Neural progenitor cell (in vitro differentiated cells): ENCODE results near the gene URAD. TPM values are rescaled to one million over a fixed set of nuclear protein-coding genes. Genes with fewer than 3 reads are reported as not detected.

ENCODE experiments used
- DNase-seq: peaks from one replicate; pipeline ENCODE4 v3.0.0-alpha.2; 2016; ENCODE audit warnings: low spot score
- H2AFZ ChIP-seq: fragments of 200-600 bp; sonication (generic); replicated peaks from 2 replicates; pipeline ENCODE4 v1.6.1; 2016; ENCODE audit warnings: antibody characterized with exemption
- H3F3A ChIP-seq: fragments of 200-600 bp; sonication (generic); 2 replicates; pipeline ENCODE4 v1.6.1; 2016; ENCODE audit warnings: antibody characterized with exemption, low read depth
- H3K27ac ChIP-seq: fragments of 200-600 bp; sonication (generic); 2 replicates; pipeline ENCODE4 v1.5.1; 2016; ENCODE audit warnings: mild to moderate bottlenecking
- H3K27me3 ChIP-seq: fragments of 200-600 bp; sonication (generic); 2 replicates; pipeline ENCODE4 v1.6.1; 2016; ENCODE audit warnings: mild to moderate bottlenecking, moderate library complexity
- H3K36me3 ChIP-seq: fragments of 200-600 bp; sonication (generic); 2 replicates; pipeline ENCODE4 v1.5.1; 2016
- H3K4me1 ChIP-seq: fragments of 200-600 bp; sonication (generic); 2 replicates; pipeline ENCODE4 v1.6.1; 2016; ENCODE audit warnings: mixed run types
- H3K4me2 ChIP-seq: fragments of 200-600 bp; sonication (generic); 2 replicates; pipeline ENCODE4 v1.6.1; 2016
- H3K4me3 ChIP-seq: fragments of 200-600 bp; sonication (generic); 2 replicates; pipeline ENCODE4 v1.5.1; 2016
- H3K79me2 ChIP-seq: fragments of 200-600 bp; sonication (generic); 2 replicates; pipeline ENCODE4 v1.6.1; 2016; ENCODE audit warnings: low read depth
- H3K9ac ChIP-seq: fragments of 200-600 bp; sonication (generic); 2 replicates; pipeline ENCODE4 v1.6.1; 2016
- H3K9me3 ChIP-seq: fragments of 200-600 bp; sonication (generic); 2 replicates; pipeline ENCODE4 v1.5.1; 2016; ENCODE audit warnings: low read depth
- H4K20me1 ChIP-seq: fragments of 200-600 bp; sonication (generic); 2 replicates; pipeline ENCODE4 v1.6.1; 2016; ENCODE audit warnings: low read depth
- H3K27ac Mint-ChIP-seq: 3 replicates; pipeline ENCODE4 v1.8.0; 2021; ENCODE audit warnings: mixed read lengths
- H3K27me3 Mint-ChIP-seq: 2 replicates; pipeline ENCODE4 v1.8.0; 2022; ENCODE audit warnings: low read depth, mild to moderate bottlenecking, inconsistent platforms, moderate library complexity, mixed read lengths; ENCODE audit not compliant: insufficient read depth
- H3K36me3 Mint-ChIP-seq: 3 replicates; pipeline ENCODE4 v1.8.0; 2021; ENCODE audit warnings: mixed read lengths
- H3K4me1 Mint-ChIP-seq: 3 replicates; pipeline ENCODE4 v1.8.0; 2021; ENCODE audit warnings: mixed read lengths
- H3K4me3 Mint-ChIP-seq: 3 replicates; pipeline ENCODE4 v1.8.0; 2021; ENCODE audit warnings: mild to moderate bottlenecking, moderate library complexity, mixed read lengths
- H3K9me3 Mint-ChIP-seq: 3 replicates; pipeline ENCODE4 v1.8.0; 2020; ENCODE audit warnings: mixed read lengths
- CTCF ChIP-seq: fragments of 200-600 bp; sonication (generic); IDR thresholded peaks from 2 replicates; pipeline ENCODE4 v1.5.1; 2017; ENCODE audit warnings: antibody characterized with exemption, mild to moderate bottlenecking
- EZH2 ChIP-seq: fragments of 200-600 bp; sonication (generic); IDR thresholded peaks from 2 replicates; pipeline ENCODE4 v1.6.1; 2017; ENCODE audit warnings: antibody characterized with exemption, mild to moderate bottlenecking, moderate library complexity
- EZH2phosphoT487 ChIP-seq: fragments of 200-600 bp; sonication (generic); IDR thresholded peaks from 2 replicates; pipeline ENCODE4 v1.6.1; 2017; ENCODE audit warnings: antibody characterized with exemption
- small RNA-seq: library from RNA; depleted of rRNA; stranded (forward); fragments of <200 nt; gene quantifications from one replicate; pipeline ENCODE3, GENCODE V24; 2015
- total RNA-seq: library from RNA; depleted of rRNA; stranded (reverse); fragments of >200 nt; gene quantifications from 2 replicates; pipeline ENCODE4 v1.2.3, GENCODE V29; 2015; ENCODE audit warnings: low replicate concordance

URAD gene
- total RNA-seq, 1 donor from 2014 or later, result not detected

- no peak overlapping the region for H3K4me2 ChIP-seq
- H3K9ac ChIP-seq, result no peak overlapping the region
- H3K36me3 ChIP-seq, result no peaks in the 10 kb centered on the region
- peaks cover 73% of the 10 kb centered on the region for H4K20me1 ChIP-seq
- H3K9me3 Mint-ChIP-seq, result peaks cover 7% of the 10 kb centered on the region
- H3K4me1 Mint-ChIP-seq, result no peaks in the 10 kb centered on the region
- no peak overlapping the region for H3K27ac Mint-ChIP-seq
- H3K27me3 ChIP-seq, result peaks cover 100% of the 10 kb centered on the region
- H3F3A ChIP-seq, result peaks cover 5% of the 10 kb centered on the region
- H3K27ac ChIP-seq, result no peak overlapping the region
- H3K4me3 ChIP-seq, result no peak overlapping the region
- DNase-seq, result no peak
- no peaks in the 10 kb centered on the region for H3K36me3 Mint-ChIP-seq
- no peak overlapping the region for H2AFZ ChIP-seq
- no peaks in the 10 kb centered on the region for H3K79me2 ChIP-seq
- H3K9me3 ChIP-seq, result no peaks in the 10 kb centered on the region
- TF ChIP-seq CTCF, result no peak
- peak; percentile 60 for TF ChIP-seq EZH2phosphoT487
- TF ChIP-seq EZH2, result peak; percentile 82
- no peak overlapping the region for H3K4me3 Mint-ChIP-seq
- peaks cover 82% of the 10 kb centered on the region for H3K27me3 Mint-ChIP-seq
- no peaks in the 10 kb centered on the region for H3K4me1 ChIP-seq
Observed at GRCh38 chr13:27928805-27929753, 59.4 kb downstream of the URAD start.

GRCh38 chr13:27928353-27928804, 60.1 kb downstream of the URAD start:
- no peaks in the 10 kb centered on the region for H3K36me3 Mint-ChIP-seq
- no peaks in the 10 kb centered on the region for H3K9me3 ChIP-seq
- no peak overlapping the region for H3K9ac ChIP-seq
- H3K27ac ChIP-seq, result no peak overlapping the region
- DNase-seq, result no peak
- no peak overlapping the region for H3K4me3 ChIP-seq
- H3K79me2 ChIP-seq, result no peaks in the 10 kb centered on the region
- no peak overlapping the region for H2AFZ ChIP-seq
- H3K4me3 Mint-ChIP-seq, result no peak overlapping the region
- H3K4me1 ChIP-seq, result no peaks in the 10 kb centered on the region
- no peak overlapping the region for H3K27ac Mint-ChIP-seq
- peaks cover 80% of the 10 kb centered on the region for H4K20me1 ChIP-seq
- H3K27me3 Mint-ChIP-seq, result peaks cover 89% of the 10 kb centered on the region
- no peaks in the 10 kb centered on the region for H3F3A ChIP-seq
- H3K4me1 Mint-ChIP-seq, result no peaks in the 10 kb centered on the region
- peaks cover 9% of the 10 kb centered on the region for H3K9me3 Mint-ChIP-seq
- no peak for TF ChIP-seq CTCF
- TF ChIP-seq EZH2, result peak; percentile 7
- H3K27me3 ChIP-seq, result peaks cover 100% of the 10 kb centered on the region
- no peaks in the 10 kb centered on the region for H3K36me3 ChIP-seq
- H3K4me2 ChIP-seq, result no peak overlapping the region

Small RNAs within 50 kb of the gene (small RNA-seq; reads per million reads assigned to genes)
- not detected for gene ATP5F1EP2
- not detected for gene RN7SL272P

Other genes starting within 250 kb of the URAD start
- not detected in 2 replicates for gene GSX1, start 196.2 kb downstream of the URAD start, total RNA-seq
- not detected in 2 replicates for gene PDX1, start 68.7 kb downstream of the URAD start, total RNA-seq
- gene CDX2, start 19.4 kb downstream of the URAD start, total RNA-seq, result not detected in 2 replicates
- 0.58 and 0.77 TPM in 2 replicates for gene FLT3, start 111.9 kb upstream of the URAD start, total RNA-seq
- 46.1 and 50.1 TPM in 2 replicates for gene PAN3, start 149.9 kb upstream of the URAD start, total RNA-seq